Epidermal melanocyte (primary cell): Measurements from ENCODE around the gene PLIN3.
"Not testable (repeated sequence)": the region's sequence is repeated elsewhere in the genome, so short reads cannot be mapped to it uniquely, and the experiment has no call there.

Experiments
- DNase-seq: peaks from one replicate; pipeline ENCODE4 v3.0.0; 2011; ENCODE audit warnings: low spot score; ENCODE audit not compliant: insufficient read length

PLIN3 gene

GRCh38 chr19:4847190-4847973 is 20.1 kb downstream of the PLIN3 start:
- no peak for DNase-seq

- DNase-seq: not testable (repeated sequence)
Measured at GRCh38 chr19:4845975-4846374, 21.5 kb downstream of the PLIN3 start.

GRCh38 chr19:4844348-4845179 is 22.9 kb downstream of the PLIN3 start:
- no peak for DNase-seq

GRCh38 chr19:4843647-4843965 is 23.9 kb downstream of the PLIN3 start:
- DNase-seq: no peak

GRCh38 chr19:4839192-4839591 is 28.3 kb downstream of the PLIN3 start:
- DNase-seq: no peak

- DNase-seq: no peak
Measured at GRCh38 chr19:4832776-4833175, 34.7 kb downstream of the PLIN3 start.

GRCh38 chr19:4831979-4832340 is 35.5 kb downstream of the PLIN3 start:
- not testable (repeated sequence) for DNase-seq

- peak; percentile 75 for DNase-seq
Measured at GRCh38 chr19:4831304-4831978, 36.0 kb downstream of the PLIN3 start, which contains the start of gene TICAM1. Gene TICAM1 (minus strand): TSS chr19:4831712. CDS start chr19:4818377, 13,335 bp downstream.

GRCh38 chr19:4830768-4831265 is 36.6 kb downstream of the PLIN3 start:
- no peak for DNase-seq

- no peak for DNase-seq
Measured at GRCh38 chr19:4830332-4830731, 37.1 kb downstream of the PLIN3 start.

- no peak for DNase-seq
Measured at GRCh38 chr19:4829001-4829712, 38.3 kb downstream of the PLIN3 start.

GRCh38 chr19:4823577-4823976 is 43.9 kb downstream of the PLIN3 start:
- DNase-seq: no peak

- not testable (repeated sequence) for DNase-seq
Measured at GRCh38 chr19:4822354-4822753, 45.1 kb downstream of the PLIN3 start.

- no peak for DNase-seq
Measured at GRCh38 chr19:4821265-4821664, 46.2 kb downstream of the PLIN3 start.

GRCh38 chr19:4817467-4818277 is 49.8 kb downstream of the PLIN3 start:
- DNase-seq: no peak

GRCh38 chr19:4816950-4817278 is 50.6 kb downstream of the PLIN3 start:
- DNase-seq: no peak

GRCh38 chr19:4816202-4816949 is 51.1 kb downstream of the PLIN3 start:
- no peak for DNase-seq

GRCh38 chr19:4815426-4816201 is 51.9 kb downstream of the PLIN3 start:
- DNase-seq: peak; percentile 99
